GM19372 (cell line): ENCODE measurements around the gene NRP2.

Experiments used
- ATAC-seq: cut with Tn5 transposase; IDR thresholded peaks from one replicate; pipeline ENCODE4 v1.9.1; 2021; ENCODE audit warnings: mild to moderate bottlenecking, low read depth, moderate library complexity; ENCODE audit not compliant: unreplicated experiment

NRP2 gene

DNA sequence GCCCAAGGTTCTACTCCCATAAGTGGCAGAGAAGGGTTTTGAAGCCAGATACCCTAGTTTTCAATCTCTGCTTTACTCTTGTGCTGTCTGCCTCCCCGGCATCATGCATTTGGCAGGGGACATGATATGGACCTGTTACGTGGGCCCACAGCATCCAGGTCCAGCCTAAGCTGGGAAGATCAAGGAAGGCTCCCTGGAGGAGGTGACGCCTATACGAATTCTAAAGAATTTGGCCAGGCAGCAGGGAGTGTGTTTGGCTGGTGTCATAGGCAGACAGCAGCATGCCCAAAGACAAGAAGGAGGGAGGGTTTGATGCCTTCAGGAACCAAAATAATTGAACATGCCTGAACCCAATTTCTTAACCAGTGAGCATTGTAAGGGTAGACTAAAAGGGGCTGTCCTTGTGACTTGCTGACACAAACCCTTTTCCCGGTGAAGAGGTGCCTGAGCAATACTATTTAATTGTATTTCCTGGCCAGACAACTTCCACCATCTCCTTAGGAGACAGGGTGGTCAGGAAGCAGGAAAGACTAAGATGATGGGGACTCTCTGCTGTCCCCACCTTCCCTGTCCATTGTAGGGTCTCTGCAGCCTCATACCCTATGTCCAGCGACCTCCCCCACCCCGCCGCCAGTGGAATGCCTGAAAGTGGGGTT, 21.3 kb downstream of the NRP2 start:
- ATAC-seq: no peak

GRCh38 chr2:205704127-205704741, 21.9 kb downstream of the NRP2 start:
- no peak for ATAC-seq

DNA sequence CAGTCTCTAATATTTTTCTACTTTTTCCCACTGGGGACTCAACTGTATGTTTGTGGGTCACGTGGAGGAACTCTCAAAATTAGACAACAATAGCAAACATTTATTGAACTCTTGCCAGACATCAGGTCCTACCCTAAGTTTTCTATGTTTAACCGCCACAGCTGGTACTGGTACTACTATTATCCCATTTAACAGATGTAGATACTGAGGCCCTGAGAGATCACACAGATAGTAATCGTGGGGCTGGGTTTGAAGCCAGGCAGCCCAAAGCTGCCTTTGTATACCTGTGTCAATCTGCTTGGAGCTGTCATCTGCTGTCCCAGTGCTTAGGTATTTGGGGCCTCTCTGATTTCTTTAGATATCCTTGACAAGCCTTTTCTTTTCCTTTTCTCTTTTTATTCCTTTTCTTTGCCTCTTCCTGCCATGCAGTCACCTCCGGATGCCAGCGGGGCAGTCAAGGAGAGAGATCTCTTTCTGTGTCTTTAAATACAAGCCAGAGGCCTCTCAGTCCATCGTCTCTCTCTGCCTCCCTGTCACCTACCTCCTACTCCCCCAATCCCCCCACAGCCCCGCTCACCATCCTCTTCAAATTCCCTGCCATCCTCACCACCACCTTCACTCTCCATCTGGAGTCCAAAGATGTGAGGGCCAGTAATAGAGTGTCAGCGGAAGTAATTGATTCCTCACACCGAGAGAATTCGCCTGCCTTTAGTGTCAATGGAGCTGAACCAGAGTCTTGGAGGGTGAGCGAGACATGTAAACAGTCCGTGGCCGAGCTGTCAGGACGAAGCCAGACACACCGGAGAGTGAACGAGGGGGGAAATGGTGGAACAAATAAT, 23.4 kb downstream of the NRP2 start:
- no peak for ATAC-seq

- ATAC-seq: peak; percentile 96
These were observed 24.6 kb downstream of the NRP2 start for GRCh38 chr2:205706769-205707381.

- no peak for ATAC-seq
These were observed 25.9 kb downstream of the NRP2 start for GRCh38 chr2:205708231-205708631.

GRCh38 chr2:205709319-205709718, 27.0 kb downstream of the NRP2 start:
- no peak for ATAC-seq

DNA sequence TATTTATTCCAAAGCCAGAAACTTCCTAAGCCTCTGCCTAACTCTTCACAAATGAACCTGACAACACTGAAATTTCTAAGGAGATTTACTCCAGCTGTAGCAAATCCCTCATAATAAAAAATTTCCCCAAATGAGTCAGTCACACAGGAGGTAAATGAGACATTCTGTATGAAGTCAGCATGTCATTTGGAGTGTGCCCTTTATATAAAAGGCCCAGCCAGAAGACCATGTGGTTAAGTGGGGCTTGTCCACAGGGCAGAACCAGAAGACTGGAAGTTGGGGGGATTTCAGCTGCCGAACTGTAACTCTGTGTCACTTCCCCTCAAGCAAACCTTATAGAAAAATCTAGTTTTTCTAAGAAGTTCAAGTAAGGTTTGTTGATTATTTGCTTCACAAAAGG, 30.2 kb downstream of the NRP2 start:
- ATAC-seq: no peak

DNA sequence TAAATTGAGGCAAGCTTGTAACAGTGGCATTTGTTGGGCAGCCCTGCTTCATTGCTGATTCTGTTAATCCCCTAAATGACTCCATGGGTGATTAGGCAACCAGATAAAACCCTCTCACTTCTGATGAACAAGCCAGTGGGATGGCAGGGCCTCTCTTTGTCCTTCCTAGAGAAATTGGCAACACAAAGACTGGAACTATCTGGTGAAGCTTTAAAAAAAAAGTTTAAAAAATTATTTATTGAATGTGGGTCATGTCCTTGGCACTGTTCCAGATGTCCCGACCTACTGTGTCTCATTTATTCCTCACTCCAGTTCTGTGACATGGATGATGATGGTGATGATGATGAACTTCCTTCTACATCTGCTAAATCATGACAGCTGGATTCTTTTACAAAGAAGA, 30.8 kb downstream of the NRP2 start:
- ATAC-seq: no peak

- ATAC-seq: peak; percentile 75
These were observed 31.9 kb downstream of the NRP2 start for GRCh38 chr2:205714058-205714776.

- no peak for ATAC-seq
These were observed 32.8 kb downstream of the NRP2 start for GRCh38 chr2:205714789-205715720.

DNA sequence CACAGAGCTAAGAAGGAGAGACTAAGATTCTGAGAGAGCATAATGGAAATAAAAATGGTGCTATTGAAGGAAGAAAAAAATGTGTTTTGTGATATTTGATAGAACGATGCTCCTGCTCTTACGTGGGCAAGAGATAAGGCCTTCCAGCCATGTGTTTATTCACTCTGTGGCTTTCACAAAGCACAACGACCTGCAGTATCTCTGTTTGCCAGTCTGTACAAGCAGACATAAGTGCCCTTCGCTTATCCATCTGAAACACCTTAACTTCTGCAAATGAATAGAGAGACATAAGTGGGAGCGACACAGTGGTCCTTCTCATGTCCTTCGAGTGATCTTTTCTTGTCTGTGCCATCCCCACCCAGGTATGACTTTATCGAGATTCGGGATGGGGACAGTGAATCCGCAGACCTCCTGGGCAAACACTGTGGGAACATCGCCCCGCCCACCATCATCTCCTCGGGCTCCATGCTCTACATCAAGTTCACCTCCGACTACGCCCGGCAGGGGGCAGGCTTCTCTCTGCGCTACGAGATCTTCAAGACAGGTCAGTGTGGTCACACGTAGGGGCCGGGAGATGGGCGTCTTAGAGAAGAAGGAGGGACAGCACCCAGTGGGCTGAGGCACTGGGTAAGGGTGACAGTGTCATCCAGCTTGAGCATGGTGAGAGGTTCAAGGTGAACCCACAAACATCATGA, 33.7 kb downstream of the NRP2 start:
- no peak for ATAC-seq

DNA sequence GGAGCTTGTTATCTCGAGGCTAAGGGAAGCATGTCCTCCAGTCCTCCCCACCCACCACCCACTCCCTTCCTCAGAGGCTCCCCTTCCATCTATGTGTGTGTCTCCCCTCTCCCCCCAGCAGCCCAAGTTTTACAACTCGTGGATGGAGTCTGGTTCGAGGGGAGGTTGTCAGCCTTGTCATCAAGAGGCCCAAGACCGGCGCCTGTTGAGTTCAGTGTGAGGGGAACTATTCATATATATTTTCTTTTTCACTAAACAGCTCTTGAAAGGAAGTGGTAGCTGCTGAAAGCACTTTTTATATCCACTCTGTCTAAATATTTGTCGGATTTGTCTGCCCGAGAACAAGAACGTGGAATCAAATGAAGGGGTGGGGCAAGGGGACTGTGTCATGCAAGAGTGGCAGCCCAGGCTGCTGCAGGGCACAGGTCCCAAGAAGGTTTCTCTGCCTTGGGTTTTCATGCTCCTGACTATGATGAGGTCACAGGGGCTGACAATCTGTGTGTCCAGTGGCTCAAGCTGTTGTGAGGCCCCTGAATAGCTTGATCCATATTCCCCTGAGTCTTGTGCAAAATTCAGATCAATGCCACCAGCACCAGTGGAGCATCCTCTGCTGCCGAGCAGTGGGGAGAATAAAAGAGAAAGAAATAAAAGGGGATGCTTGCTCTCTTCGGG, 35.0 kb downstream of the NRP2 start:
- no peak for ATAC-seq

GRCh38 chr2:205717999-205718398, 35.7 kb downstream of the NRP2 start:
- no peak for ATAC-seq

DNA sequence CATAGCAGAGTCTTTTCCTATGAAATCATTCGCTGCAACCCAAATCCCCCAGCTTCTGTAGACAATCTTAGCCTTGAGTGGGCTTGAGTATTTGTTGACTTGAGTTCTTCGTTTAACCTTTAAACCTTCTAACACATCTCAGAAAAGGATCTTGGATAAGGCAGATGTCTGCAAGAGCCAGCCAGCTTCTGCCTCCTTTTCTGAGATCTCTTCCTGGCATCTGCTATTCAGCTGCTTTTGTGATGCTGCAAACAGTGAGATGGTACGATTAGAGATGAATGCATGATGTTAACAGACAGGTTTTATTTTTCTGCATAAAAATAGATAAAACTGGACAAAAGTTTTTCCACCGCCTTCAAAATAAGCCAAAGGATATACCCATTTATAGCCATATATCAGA, 37.5 kb downstream of the NRP2 start:
- no peak for ATAC-seq

- ATAC-seq: no peak
These were observed 38.2 kb downstream of the NRP2 start for GRCh38 chr2:205720451-205720902.

- ATAC-seq: no peak
These were observed 38.8 kb downstream of the NRP2 start for GRCh38 chr2:205721057-205721449.

- ATAC-seq: no peak
These were observed 40.1 kb downstream of the NRP2 start for GRCh38 chr2:205722283-205722918.

- ATAC-seq: no peak
These were observed 40.9 kb downstream of the NRP2 start for GRCh38 chr2:205723179-205723578.
